B cell (primary cell): ENCODE measurements around the gene NCLN.

Experiments used
- CTCF ChIP-seq: fragments of 200-600 bp; IDR thresholded peaks from one replicate; pipeline ENCODE4 v1.8.0; 2022; ENCODE audit warnings: antibody characterized with exemption, mild to moderate bottlenecking
- EZH2 ChIP-seq: IDR thresholded peaks from 2 replicates; pipeline ENCODE4 v1.6.1; 2012; ENCODE audit warnings: borderline replicate concordance, low read depth, mild to moderate bottlenecking, moderate library complexity, low read length; ENCODE audit not compliant: insufficient read depth, poor library complexity, severe bottlenecking

DNA sequence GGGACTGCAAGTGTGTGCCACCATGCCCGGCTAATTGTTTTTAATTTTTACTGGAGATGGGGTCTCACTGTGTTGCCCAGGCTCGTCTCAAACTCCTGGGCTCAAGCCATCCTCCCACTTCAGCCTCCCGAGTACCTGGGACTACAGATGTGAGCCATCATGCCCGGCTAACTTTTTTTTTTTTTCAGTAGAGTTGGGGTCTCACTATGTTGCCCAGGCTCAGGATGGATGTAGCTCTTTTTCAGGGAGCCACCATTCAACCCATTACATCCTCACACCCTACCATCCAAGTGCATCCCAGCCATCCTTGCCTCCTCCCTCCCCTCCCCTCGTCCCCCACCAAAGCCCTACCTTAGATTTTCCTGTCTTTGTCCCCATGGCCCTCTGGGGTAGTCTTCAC, 53.6 kb downstream of the NCLN start:
- TF ChIP-seq CTCF (no peak), EZH2 (no peak)
